ENCODE data around the gene H1-8.

GRCh38 chr3:129595544-129596193, 52.7 kb downstream of the H1-8 start:
- TF ChIP-seq ZNF70 (CRISPR knock-in tag; IDR thresholded peaks at IDR 0.05) (no peak), ZFP30 (CRISPR knock-in tag; IDR thresholded peaks at IDR 0.05) (no peak), ISL1 (CRISPR knock-in tag; IDR thresholded peaks at IDR 0.05) (no peak), TOX (CRISPR knock-in tag; IDR thresholded peaks at IDR 0.05; ENCODE audit: borderline replicate concordance) (no peak), RARB (CRISPR knock-in tag; IDR thresholded peaks at IDR 0.05) (no peak), PPARA (CRISPR knock-in tag; IDR thresholded peaks at IDR 0.05; ENCODE audit: borderline replicate concordance) (no peak), CREB5 (CRISPR knock-in tag; IDR thresholded peaks at IDR 0.05; ENCODE audit: low read depth) (no peak), GLIS3 (CRISPR knock-in tag; IDR thresholded peaks at IDR 0.05) (no peak)
- TF ChIP-seq, protein P1, sequence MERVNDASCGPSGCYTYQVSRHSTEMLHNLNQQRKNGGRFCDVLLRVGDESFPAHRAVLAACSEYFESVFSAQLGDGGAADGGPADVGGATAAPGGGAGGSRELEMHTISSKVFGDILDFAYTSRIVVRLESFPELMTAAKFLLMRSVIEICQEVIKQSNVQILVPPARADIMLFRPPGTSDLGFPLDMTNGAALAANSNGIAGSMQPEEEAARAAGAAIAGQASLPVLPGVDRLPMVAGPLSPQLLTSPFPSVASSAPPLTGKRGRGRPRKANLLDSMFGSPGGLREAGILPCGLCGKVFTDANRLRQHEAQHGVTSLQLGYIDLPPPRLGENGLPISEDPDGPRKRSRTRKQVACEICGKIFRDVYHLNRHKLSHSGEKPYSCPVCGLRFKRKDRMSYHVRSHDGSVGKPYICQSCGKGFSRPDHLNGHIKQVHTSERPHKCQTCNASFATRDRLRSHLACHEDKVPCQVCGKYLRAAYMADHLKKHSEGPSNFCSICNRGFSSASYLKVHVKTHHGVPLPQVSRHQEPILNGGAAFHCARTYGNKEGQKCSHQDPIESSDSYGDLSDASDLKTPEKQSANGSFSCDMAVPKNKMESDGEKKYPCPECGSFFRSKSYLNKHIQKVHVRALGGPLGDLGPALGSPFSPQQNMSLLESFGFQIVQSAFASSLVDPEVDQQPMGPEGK (CRISPR knock-in tag; IDR thresholded peaks at IDR 0.05; ENCODE audit: borderline replicate concordance): no peak
- TF ChIP-seq, protein P2, sequence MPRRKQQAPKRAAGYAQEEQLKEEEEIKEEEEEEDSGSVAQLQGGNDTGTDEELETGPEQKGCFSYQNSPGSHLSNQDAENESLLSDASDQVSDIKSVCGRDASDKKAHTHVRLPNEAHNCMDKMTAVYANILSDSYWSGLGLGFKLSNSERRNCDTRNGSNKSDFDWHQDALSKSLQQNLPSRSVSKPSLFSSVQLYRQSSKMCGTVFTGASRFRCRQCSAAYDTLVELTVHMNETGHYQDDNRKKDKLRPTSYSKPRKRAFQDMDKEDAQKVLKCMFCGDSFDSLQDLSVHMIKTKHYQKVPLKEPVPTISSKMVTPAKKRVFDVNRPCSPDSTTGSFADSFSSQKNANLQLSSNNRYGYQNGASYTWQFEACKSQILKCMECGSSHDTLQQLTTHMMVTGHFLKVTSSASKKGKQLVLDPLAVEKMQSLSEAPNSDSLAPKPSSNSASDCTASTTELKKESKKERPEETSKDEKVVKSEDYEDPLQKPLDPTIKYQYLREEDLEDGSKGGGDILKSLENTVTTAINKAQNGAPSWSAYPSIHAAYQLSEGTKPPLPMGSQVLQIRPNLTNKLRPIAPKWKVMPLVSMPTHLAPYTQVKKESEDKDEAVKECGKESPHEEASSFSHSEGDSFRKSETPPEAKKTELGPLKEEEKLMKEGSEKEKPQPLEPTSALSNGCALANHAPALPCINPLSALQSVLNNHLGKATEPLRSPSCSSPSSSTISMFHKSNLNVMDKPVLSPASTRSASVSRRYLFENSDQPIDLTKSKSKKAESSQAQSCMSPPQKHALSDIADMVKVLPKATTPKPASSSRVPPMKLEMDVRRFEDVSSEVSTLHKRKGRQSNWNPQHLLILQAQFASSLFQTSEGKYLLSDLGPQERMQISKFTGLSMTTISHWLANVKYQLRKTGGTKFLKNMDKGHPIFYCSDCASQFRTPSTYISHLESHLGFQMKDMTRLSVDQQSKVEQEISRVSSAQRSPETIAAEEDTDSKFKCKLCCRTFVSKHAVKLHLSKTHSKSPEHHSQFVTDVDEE (CRISPR knock-in tag; IDR thresholded peaks at IDR 0.05): no peak
